Lower lobe of right lung (tissue), 2 donors: Measurements from ENCODE around the gene ITPRIPL2. TPM values are rescaled to one million over a fixed set of nuclear protein-coding genes. Genes with fewer than 3 reads are reported as not detected.

ENCODE experiments used
- ATAC-seq, 2 donors: fragments of 200-7000 bp; cut with Tn5 transposase; one replicate each; pipeline ENCODE4 v1.9.1; 2020 to 2022; ENCODE audit warnings: mild to moderate bottlenecking in 2 of 2, moderate library complexity in 2 of 2
- DNase-seq: peaks from one replicate; pipeline ENCODE4 v3.0.0-alpha.2; 2020
- H3K27ac ChIP-seq: fragments of 200-600 bp; one replicate; pipeline ENCODE4 v1.8.0; 2022
- H3K27me3 ChIP-seq: fragments of 200-600 bp; one replicate; pipeline ENCODE4 v1.8.0; 2022; ENCODE audit warnings: low read depth
- H3K36me3 ChIP-seq: fragments of 200-600 bp; one replicate; pipeline ENCODE4 v1.8.0; 2022; ENCODE audit warnings: mild to moderate bottlenecking
- H3K4me1 ChIP-seq: fragments of 200-600 bp; one replicate; pipeline ENCODE4 v1.8.0; 2022
- H3K4me3 ChIP-seq: fragments of 200-600 bp; one replicate; pipeline ENCODE4 v1.8.0; 2022; ENCODE audit warnings: mild to moderate bottlenecking
- H3K9me3 ChIP-seq: fragments of 200-600 bp; one replicate; pipeline ENCODE4 v1.8.0; 2022
- intact Hi-C: fragments of 100-400 bp; cut with DNase I; formaldehyde crosslinking; loops from one replicate; pipeline ENCODE4 v1.11.0; 2022
- total RNA-seq: library from RNA; stranded (reverse); fragmentation: NEBNext Ultra II Directional; extraction: Animal tissue kit (Norgen Biotek cat#: 25700); gene quantifications from one replicate; pipeline ENCODE4 v1.2.1, GENCODE V29; 2021
- TF ChIP-seq, protein P1 (sequence below): fragments of 200-600 bp; IDR thresholded peaks from one replicate; pipeline ENCODE4 v1.8.0; 2022; ENCODE audit warnings: antibody characterized with exemption, mild to moderate bottlenecking
- donor health status: DM: no; HTN: yes; CAD: no; lungs with severe emphysema.

Gene ITPRIPL2
- total RNA-seq, 1 donor from 2014 or later: 60.7 TPM

DNA sequence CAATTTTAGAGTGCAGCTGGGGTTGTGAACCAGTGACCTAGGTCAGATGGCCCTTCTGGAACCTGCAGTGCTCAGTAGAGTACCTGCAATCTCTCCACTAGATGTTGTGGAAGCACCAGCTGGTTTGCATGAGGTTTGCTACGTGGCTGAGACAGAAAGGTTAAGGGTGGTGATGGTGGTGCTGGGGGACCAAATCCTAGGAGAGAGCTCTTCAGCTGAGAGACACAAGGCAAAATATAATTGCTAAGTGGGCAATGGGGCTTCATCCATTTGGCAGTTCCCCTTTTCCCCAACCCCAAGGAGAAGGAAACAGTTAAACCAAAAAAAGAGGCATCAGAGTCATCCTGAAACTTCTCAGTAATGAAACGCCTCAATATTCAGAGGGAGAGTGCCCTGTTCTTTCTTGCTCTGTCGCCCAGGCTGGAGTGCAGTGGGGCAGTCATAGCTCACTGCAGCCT lies 13.9 kb downstream of the ITPRIPL2 start:
- intact Hi-C loops: no loop called here
- ATAC-seq (no peak), DNase-seq (no peak)
- Histone ChIP-seq H3K4me3 (no peak overlapping the region), H3K36me3 (no peaks in the 10 kb centered on the region), H3K9me3 (peaks cover 4% of the 10 kb centered on the region), H3K27me3 (no peaks in the 10 kb centered on the region), H3K27ac (no peak overlapping the region), H3K4me1 (peaks cover 55% of the 10 kb centered on the region)
- TF ChIP-seq, protein P1, sequence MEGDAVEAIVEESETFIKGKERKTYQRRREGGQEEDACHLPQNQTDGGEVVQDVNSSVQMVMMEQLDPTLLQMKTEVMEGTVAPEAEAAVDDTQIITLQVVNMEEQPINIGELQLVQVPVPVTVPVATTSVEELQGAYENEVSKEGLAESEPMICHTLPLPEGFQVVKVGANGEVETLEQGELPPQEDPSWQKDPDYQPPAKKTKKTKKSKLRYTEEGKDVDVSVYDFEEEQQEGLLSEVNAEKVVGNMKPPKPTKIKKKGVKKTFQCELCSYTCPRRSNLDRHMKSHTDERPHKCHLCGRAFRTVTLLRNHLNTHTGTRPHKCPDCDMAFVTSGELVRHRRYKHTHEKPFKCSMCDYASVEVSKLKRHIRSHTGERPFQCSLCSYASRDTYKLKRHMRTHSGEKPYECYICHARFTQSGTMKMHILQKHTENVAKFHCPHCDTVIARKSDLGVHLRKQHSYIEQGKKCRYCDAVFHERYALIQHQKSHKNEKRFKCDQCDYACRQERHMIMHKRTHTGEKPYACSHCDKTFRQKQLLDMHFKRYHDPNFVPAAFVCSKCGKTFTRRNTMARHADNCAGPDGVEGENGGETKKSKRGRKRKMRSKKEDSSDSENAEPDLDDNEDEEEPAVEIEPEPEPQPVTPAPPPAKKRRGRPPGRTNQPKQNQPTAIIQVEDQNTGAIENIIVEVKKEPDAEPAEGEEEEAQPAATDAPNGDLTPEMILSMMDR: no peak

DNA sequence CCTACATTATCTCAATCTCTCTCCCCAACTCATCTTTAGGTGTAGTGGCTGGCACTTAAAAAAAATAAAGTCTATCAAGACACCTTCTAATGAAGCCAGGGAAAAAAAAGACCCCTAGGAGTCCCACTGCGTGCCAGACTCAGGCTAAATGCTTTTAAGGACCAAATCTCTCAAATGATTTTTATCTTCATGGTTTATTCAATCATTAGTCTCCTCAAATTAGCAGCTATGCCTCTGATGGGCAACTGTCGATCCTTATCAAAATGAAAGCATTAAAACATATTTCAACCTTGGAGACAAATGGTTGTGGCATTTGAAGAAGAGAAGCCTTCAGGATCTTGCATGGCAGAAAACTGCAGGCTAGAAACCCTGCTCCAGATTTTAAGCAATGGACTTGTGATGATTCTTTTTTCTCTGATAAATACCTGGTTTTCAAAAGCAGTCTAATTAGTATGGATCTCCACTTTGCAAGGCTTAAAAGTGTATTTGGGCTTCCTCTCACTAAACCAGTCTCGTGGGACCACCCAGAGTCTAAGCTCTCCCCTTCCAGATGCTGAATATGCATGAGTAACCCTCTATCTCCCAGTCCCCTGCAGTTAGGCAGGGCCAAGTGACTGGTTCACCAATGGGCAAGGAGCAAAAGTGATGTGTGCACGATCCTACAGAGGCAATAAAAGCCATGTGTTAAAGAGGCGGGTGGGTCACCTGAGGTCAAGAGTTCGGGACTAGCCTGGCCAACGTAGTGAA lies 14.9 kb downstream of the ITPRIPL2 start:
- peaks cover 54% of the 10 kb centered on the region for H3K4me1 ChIP-seq
- no peak overlapping the region for H3K4me3 ChIP-seq
- no peak overlapping the region for H3K27ac ChIP-seq
- intact Hi-C loops: no loop called here
- H3K9me3 ChIP-seq: peaks cover 4% of the 10 kb centered on the region
- no peak for DNase-seq
- TF ChIP-seq, protein P1: no peak
- no peaks in the 10 kb centered on the region for H3K36me3 ChIP-seq
- no peaks in the 10 kb centered on the region for H3K27me3 ChIP-seq
- ATAC-seq: no peak

DNA sequence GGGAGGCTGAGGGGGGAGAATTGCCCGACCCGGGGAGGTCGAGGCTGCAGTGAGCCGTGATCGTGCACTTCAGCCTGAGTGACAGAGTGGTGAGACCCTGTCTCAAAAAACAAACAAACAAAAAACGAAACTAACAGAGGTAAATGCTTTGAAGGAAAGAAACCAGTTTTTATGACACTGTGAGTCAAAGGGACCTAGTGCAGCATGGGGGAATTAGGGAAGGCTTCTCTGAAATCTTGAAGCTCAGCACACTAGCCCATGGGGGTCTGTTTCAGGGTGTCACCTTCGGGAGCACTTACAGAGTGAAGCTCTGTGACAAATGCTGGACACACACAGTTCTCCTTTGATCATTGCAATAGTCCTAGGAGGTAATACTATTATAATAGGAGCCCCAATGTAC lies 16.6 kb downstream of the ITPRIPL2 start:
- H3K27ac ChIP-seq: peak overlapping the region; percentile 82
- no peaks in the 10 kb centered on the region for H3K27me3 ChIP-seq
- TF ChIP-seq, protein P1: no peak
- DNase-seq (no peak), ATAC-seq (no peak)
- peaks cover 57% of the 10 kb centered on the region for H3K4me1 ChIP-seq
- no peak overlapping the region for H3K4me3 ChIP-seq
- H3K9me3 ChIP-seq: peaks cover 4% of the 10 kb centered on the region
- H3K36me3 ChIP-seq: no peaks in the 10 kb centered on the region
- intact Hi-C loops: no loop called here

DNA sequence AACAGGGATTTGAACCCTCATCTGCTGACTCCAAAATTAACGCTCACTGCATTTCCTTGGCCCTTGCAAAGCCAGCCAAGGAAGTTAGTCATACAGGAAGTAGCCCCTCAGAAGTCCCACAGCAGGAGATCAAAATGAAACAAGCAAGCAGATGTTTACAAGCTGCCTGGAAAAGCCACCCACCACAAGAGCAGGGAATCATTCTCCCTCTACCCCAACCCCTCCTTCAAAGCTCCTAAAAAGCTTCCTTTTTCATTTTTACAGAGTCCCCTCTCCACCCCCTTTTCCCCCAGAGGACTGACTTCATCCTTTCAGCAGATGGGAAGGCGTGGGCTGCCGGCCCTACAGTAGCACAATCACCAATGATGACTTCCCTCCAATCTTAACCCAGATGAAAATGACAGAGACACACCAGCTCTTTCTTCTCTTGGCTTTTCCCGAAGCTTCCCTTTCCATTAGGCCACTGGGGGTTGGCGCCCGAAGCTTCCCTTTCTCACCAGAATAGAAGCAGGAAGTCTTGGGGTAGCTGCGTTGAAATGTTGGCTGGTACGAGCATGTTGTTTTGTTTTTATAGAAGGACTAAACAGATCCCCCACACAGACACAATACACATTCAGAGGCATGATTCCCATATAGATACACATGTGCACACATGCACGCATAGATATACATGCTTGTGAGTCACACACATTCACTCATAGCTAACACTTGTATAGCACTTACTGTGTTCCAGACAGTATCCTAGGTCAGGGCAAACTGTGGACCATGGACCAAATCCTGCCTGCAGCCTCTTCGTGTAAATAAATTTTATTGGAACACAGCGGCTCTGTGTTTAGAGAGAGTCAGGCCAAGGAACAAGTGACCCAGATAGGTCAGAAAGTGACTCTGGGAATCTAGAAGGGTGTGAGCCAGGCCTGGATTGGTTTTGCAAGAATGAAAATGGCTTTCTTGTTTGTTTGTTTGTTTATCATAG lies 17.4 kb downstream of the ITPRIPL2 start:
- ATAC-seq (peak; percentile 48 to 69), DNase-seq (peak; percentile 51)
- H3K36me3 ChIP-seq: no peaks in the 10 kb centered on the region
- peaks cover 65% of the 10 kb centered on the region for H3K4me1 ChIP-seq
- H3K4me3 ChIP-seq: peak overlapping the region; percentile 15
- H3K27me3 ChIP-seq: no peaks in the 10 kb centered on the region
- H3K27ac ChIP-seq: peak overlapping the region; percentile 82
- intact Hi-C loops: no loop called here
- TF ChIP-seq, protein P1: no peak
- peaks cover 4% of the 10 kb centered on the region for H3K9me3 ChIP-seq

DNA sequence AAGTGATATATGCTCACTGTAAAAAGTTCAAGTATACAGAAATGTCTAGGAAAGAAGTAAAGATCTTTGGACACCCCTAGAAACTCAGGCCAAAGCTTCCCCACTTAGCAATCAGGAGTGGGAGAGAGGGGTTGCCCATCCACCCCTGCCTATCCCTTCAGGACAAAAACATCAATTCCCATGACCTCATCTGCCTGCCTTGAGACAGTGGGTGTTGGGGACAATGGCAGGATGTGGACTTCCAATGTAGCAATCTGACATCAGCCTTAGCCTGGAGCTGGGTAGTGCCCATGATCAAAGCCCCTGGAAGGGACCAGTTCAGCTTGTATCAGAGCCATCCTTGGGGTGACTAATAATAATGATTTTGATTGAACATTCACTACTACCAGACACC lies 18.1 kb downstream of the ITPRIPL2 start:
- TF ChIP-seq, protein P1: no peak
- Histone ChIP-seq H3K4me3 (no peak overlapping the region), H3K27ac (peak overlapping the region; percentile 82), H3K9me3 (no peaks in the 10 kb centered on the region), H3K36me3 (no peaks in the 10 kb centered on the region), H3K27me3 (no peaks in the 10 kb centered on the region), H3K4me1 (peaks cover 72% of the 10 kb centered on the region)
- no peak for ATAC-seq
- no peak for DNase-seq
- intact Hi-C loops: no loop called here
